Measurements from ENCODE around the gene ABHD16B.

- no peak for TF ChIP-seq CTCF (IDR thresholded peaks at IDR 0.05; ENCODE audit: low read length)
- TF ChIP-seq EZH2 (IDR thresholded peaks at IDR 0.05; ENCODE audit: borderline replicate concordance, low read length), result no peak
These were observed 42.7 kb downstream of the ABHD16B start for GRCh38 chr20:63903796-63904561.
